ENCODE data around the gene DLK2.

The DLK2 gene

GRCh38 chr6:43452896-43453295, 2.5 kb downstream of the DLK2 start:
- no peak overlapping the region for H3K4me3 ChIP-seq (ENCODE audit: low read length)
- TF ChIP-seq ZNF274 (IDR thresholded peaks at IDR 0.05; ENCODE audit: low read depth, low read length) = no peak

GRCh38 chr6:43451939-43452338, 3.4 kb downstream of the DLK2 start:
- no peak for TF ChIP-seq ZNF274 (IDR thresholded peaks at IDR 0.05; ENCODE audit: low read depth, low read length)
- H3K4me3 ChIP-seq (ENCODE audit: low read length) = no peak overlapping the region

DNA sequence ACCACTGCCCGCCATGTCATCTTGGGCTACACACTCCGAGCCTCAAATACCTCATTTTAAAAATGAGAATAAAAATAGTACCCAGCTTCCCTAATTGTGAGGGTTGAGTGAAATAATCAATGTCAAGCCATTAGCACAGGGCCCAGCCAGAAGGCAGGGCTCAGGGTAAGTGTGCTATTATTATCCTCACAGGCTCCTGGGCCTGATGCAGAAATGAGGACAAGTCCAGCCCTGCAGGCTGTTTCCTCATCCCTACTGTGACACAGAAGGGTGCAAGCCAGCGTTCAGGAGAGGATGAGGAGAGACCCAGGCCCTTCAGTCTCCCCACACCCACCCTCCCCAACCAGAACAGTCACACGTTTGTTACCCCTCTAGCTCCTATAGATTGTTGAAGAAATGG, 4.0 kb downstream of the DLK2 start:
- no peak overlapping the region for H3K4me3 ChIP-seq (ENCODE audit: low read length)
- no peak for TF ChIP-seq ZNF274 (IDR thresholded peaks at IDR 0.05; ENCODE audit: low read depth, low read length)

DNA sequence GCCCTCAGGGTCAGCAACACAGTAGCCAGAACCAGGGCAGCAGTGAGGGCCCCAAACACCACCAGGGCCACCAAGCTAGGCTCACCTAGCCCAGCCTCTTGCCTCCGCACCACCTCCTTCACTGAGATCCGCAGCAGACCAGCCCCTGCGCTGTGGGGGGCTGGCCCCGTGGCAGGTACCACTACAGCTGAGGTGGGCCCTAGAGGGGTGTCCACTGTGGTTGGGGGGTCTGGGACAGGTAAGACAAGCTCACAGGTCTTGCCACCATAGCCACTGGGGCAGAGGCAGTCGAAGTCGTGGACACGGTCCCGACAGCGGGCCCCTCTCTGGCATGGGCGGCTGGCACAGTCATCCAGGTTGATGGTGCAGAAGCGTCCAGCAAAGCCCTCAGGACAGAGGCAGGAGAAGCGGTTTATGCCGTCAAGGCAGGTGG, 4.6 kb downstream of the DLK2 start:
- no peak overlapping the region for H3K4me3 ChIP-seq (ENCODE audit: low read length)
- no peak for TF ChIP-seq ZNF274 (IDR thresholded peaks at IDR 0.05; ENCODE audit: low read depth, low read length)

- TF ChIP-seq ZNF274 (IDR thresholded peaks at IDR 0.05; ENCODE audit: low read depth, low read length) = no peak
- H3K4me3 ChIP-seq (ENCODE audit: low read length) = no peak overlapping the region
Observed at GRCh38 chr6:43448916-43449315, 6.4 kb downstream of the DLK2 start.

GRCh38 chr6:43447604-43448003, 7.7 kb downstream of the DLK2 start:
- TF ChIP-seq ZNF274 (IDR thresholded peaks at IDR 0.05; ENCODE audit: low read depth, low read length) = no peak
- no peak overlapping the region for H3K4me3 ChIP-seq (ENCODE audit: low read length)

GRCh38 chr6:43445576-43445975, 9.8 kb downstream of the DLK2 start:
- no peak for TF ChIP-seq ZNF274 (IDR thresholded peaks at IDR 0.05; ENCODE audit: low read depth, low read length)
- no peak overlapping the region for H3K4me3 ChIP-seq (ENCODE audit: low read length)

- no peak for TF ChIP-seq ZNF274 (IDR thresholded peaks at IDR 0.05; ENCODE audit: low read depth, low read length)
- no peak overlapping the region for H3K4me3 ChIP-seq (ENCODE audit: low read length)
Observed at GRCh38 chr6:43444582-43444981, 10.8 kb downstream of the DLK2 start.

- no peak for TF ChIP-seq ZNF274 (IDR thresholded peaks at IDR 0.05; ENCODE audit: low read depth, low read length)
- no peak overlapping the region for H3K4me3 ChIP-seq (ENCODE audit: low read length)
Observed at GRCh38 chr6:43444036-43444435, 11.3 kb downstream of the DLK2 start.

GRCh38 chr6:43442935-43443334, 12.4 kb downstream of the DLK2 start:
- no peak for TF ChIP-seq ZNF274 (IDR thresholded peaks at IDR 0.05; ENCODE audit: low read depth, low read length)
- no peak overlapping the region for H3K4me3 ChIP-seq (ENCODE audit: low read length)

DNA sequence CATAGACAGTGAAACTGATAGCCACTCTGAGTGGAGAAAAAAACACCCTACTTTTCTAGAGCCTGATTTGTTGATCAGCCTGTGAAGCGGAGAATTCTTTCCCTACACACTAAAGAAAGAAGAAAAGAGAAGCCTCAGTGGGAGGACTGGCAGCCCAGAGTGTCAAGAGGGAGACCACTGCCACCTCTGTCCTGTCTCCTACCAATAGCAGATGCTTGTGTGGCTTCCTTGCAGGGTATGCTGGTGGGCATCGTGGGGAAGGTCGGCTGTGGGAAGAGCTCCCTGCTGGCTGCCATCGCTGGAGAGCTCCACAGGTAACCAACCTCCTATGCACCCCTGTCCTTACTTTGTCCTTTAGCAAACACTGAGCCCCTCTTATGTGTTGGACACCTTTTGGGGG, 17.6 kb downstream of the DLK2 start:
- H3K4me3 ChIP-seq (ENCODE audit: low read length) = no peak overlapping the region
- TF ChIP-seq ZNF274 (IDR thresholded peaks at IDR 0.05; ENCODE audit: low read depth, low read length) = no peak

- no peak for TF ChIP-seq ZNF274 (IDR thresholded peaks at IDR 0.05; ENCODE audit: low read depth, low read length)
- no peak overlapping the region for H3K4me3 ChIP-seq (ENCODE audit: low read length)
Observed at GRCh38 chr6:43436577-43437282, 18.6 kb downstream of the DLK2 start.

GRCh38 chr6:43435682-43436437, 19.5 kb downstream of the DLK2 start:
- no peak for TF ChIP-seq ZNF274 (IDR thresholded peaks at IDR 0.05; ENCODE audit: low read depth, low read length)
- no peak overlapping the region for H3K4me3 ChIP-seq (ENCODE audit: low read length)

DNA sequence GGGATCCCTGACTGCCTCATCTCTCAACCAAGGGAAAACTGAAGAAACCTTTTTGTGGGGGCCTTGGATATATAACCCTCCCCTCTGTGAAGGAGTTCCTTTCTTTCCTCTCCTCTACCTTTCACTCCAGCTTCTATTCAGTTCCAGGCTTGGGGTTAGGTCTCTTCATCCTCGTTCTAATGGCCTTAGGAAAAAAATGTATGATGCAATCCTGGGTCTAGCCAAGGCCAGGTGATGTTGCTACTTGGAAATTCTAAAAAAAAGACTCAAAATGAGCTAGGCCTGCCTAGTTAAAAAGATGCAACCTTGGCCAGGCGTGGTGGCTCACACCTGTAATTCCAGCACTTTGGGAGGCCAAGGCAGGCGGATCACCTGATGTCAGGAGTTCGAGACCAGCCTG, 20.4 kb downstream of the DLK2 start:
- TF ChIP-seq ZNF274 (IDR thresholded peaks at IDR 0.05; ENCODE audit: low read depth, low read length) = no peak
- H3K4me3 ChIP-seq (ENCODE audit: low read length) = no peak overlapping the region

Measured in GM08714 (cell line).